Superior temporal gyrus (tissue), 1 donor: Measurements from ENCODE around the gene TPCN2.
A peak's percentile ranks its signal among the peaks of the same experiment; 100 is the strongest.
"Not testable (repeated sequence)": the region's sequence is repeated elsewhere in the genome, so short reads cannot be mapped to it uniquely, and the experiment has no call there.

ENCODE experiments used
- DNase-seq: peaks from one replicate; pipeline ENCODE4 v3.0.0-alpha.2; 2016; ENCODE audit errors: extremely low spot score

Gene TPCN2

DNA sequence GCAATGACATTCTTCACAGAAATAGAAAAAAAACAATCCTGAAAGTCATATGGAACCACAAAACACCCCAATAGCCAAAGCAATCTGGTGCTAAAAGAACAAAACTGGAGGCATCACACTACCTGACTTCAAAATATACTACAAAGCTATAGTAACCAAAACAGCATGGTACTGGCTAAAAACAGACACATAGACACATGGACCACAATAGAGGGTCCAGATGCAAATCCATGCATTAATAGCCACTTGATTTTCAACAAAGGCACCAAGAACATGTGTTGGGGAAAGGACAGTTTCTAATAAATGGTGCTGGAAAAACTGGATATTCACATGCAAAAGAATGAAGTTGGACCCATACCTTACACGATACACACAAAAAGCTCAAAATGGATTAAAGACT, 79.2 kb downstream of the TPCN2 start:
- no peak for DNase-seq

DNA sequence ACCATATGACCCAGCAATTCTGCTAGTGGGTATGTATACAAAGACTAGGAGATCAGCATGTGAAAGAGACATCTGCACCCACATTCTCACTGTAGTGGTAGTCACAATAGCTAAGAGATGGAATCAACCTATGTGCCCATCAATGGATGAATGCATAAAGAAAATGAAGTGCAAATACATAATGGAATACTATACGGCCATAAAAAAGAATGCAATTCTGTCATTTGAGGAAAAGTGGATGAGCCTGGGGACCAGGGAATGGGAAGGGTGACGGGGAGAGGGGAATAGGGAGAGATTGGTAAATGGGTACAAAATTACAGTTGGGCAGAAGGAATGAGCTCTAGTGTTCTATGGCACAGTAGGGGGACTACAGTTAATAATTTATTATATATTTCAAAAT, 80.3 kb downstream of the TPCN2 start:
- DNase-seq = no peak

DNA sequence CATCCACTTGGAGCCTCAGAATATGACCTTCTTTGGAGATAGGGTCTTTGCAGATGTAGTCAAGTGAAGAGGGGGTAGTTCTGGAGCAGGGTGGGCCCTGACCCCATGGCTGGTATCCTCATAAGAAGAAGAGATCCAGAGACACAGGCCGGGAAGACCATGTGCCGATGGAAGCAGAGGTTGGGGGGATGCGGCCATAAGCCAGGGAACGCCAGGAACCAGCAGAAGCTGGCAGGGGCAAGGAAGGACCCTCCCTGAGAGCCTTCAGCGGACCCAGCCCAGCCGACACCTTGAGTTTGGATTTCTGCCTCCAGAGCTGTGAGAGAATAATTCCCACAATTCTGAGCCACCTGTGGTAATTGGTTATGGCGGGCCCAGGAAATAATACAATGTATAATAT, 80.9 kb downstream of the TPCN2 start:
- no peak for DNase-seq

DNA sequence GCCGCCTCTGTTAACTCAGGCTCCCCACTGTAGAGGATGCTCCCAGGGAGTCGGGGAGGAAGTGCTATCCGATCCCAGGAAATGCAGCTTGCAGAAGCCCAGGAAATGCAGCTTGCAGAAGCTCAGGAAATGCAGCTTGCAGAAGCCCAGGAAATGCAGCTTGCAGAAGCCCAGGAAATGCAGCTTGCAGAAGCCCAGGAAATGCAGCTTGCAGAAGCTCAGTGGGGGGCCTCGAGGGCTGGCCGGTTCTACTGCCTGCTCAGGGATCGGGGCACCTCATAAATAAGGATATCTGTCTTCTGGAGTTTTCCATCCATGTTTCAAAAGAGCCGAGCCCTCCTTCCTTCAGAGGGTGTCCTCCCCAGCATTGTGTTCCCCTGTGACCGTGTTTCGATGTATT, 81.9 kb downstream of the TPCN2 start:
- DNase-seq = no peak

DNA sequence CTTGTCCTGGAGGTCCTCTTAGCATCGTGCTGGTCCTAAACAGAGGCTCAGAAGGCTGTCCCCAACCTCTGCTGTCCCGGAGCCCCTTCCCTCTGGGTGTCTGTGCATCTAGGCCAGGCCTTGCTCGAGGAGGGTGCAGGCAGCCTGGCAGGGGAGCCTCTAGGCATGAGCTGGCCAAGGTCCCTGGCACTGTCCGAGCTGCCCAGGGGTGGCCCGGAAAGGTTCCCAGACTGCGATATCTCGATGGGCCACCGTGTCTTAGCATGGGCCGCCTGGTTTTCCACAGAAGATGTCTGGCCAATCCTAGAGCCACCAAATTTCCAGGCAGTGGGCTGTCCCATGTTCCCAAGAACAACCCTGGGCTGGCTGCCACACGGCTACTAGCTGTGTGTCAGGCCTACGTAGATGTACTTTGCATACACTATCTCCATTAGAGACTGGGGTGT, 82.4 kb downstream of the TPCN2 start:
- DNase-seq = no peak

DNA sequence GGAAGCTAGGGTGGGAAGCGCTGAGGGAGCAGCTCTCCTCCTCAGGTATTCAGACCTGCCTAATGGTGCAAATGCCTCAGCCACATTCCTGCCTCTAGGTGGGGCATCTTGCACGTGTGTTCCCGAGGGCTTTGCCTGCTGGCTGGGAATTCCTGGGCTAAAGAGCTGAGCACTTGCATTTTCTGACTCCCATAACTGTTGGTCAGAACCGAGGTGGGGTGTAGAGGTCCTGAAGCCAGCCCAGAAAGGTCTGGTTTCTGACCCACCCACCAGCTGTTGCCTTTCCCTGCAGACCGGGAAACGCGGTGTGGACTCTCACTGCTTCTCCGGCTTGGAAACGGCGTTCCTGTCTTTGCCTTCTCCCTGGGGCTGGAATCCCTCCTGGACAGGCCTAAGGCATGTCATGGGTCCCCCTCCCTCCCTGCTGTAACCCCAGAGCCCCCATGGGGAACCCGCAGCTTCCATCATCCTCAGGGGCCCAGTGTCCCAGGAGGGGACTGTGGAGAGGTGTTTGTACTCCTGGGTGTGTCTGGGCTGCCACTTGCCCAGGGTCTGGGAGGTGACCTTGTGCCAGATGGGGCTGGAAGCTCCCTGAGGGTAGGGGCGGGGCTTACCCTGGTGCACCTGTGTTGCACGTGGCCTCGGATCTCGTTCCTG, 83.0 kb downstream of the TPCN2 start:
- peak; percentile 78 for DNase-seq

DNA sequence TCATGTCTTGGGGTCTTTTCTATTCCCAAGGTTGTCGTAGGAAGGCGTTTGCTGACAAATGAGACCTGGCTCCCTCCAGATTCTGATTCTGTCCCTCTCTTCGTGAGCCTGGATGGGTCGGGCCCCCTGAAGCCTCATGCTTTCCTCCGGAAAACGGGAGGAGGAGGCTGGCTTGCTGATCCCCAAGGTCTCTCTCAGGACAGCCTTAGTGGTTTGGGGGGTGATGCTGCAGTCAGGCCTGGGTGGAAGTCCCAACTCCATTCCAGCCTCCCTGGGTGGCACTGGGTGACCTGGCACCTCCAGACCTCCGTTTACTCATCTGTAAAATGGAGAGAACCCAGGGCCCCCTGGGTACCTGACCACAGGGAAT, 83.6 kb downstream of the TPCN2 start:
- no peak for DNase-seq

DNA sequence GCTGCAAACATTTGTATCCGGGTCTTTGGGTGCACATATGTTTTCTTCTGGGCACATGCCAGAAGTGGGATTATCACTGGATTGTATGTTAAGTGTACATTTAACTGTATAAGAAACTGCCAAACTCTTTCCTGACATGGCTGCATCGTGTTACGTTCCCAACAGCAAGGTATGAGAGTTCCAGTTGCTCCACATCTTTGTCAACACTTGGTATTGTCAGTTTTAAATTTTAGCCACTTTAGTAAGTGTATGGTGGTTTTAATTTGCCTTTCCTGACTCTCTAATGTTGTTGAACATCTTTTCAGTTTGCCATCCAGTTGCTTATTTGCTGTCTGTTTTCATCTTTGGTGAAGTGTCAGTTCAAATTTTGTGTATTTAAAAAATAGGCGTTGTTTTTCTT, 84.5 kb downstream of the TPCN2 start:
- no peak for DNase-seq

DNA sequence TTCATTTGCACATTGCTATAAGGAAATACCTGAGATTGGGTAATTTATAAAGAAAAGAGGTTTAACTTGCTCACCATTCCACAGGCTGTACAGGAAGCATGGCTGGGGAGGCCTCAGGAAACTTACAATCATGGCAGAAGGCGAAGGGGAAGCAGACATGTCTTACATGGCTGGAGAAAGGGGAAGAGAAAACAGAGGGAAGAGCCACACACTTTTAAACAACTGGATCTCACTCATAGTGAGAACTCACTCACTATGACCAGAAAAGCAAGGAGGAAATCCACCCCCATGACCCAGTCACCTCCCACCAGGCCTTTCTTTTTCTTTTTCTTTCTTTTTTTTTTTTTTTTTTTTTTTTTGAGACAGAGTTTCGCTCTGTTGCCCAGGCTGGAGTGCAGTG, 85.5 kb downstream of the TPCN2 start:
- not testable (repeated sequence) for DNase-seq

DNA sequence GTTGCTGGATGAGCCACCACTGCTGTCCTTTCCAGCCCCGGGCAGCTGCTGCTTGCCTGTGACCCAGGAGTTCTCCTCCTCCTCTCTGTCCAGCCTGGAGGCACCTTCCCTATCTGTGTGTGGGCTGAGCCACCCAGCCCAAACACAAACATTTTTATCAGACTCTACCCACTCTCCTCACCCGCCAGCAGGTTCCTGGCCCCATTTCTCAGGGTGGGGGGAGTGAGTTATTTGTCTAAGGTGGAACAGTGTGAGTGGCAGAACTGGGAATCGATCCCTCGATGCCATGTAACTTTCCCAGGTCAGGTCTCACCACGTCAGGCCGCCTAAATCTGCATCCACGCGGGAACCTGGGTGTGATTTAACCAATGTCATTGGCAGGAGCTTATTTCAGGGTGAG, 86.2 kb downstream of the TPCN2 start:
- DNase-seq = no peak

DNA sequence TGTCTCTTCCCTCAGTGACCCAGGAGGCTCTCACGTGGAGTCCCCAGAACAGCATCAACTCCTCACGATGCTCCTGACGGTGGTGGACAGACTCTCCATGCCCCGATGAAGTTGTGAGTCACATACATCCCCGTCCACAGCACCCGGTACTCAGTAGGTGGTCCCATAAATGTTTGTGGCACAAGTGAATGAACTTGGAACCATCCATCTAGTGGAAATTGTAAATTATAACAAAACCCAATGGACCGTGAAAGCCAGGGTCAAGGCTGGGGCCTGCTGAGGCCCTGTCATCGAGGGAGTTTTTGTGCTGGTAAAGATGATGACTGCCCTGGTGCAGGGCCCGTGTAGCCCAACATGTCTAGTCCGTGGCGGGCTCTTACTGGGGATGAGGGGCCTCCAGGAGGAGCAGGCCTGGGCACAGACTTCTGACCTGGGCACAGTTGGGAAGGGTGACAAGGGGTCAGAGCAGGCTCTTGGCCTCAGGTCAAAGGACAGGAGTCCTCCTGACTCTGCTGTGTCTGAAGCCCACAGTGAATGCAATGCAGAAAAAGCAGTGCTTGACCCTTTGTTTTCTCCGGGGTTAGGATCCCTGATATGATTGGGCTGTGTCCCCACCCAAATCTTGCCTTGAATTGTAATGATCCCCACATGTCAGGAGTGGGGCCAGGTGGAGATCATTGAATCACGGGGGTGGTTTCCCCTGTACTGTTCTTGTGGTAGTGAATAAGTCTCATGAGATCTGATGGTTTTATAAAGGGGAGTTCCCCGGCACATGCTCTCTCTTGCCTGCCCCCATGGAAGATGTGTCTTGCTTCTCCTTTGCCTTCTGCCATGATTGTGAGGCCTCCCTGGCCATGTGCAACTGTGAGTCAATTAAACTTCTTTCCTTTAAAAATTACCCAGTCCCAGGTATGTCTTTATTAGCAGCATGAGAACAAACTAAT, 87.0 kb downstream of the TPCN2 start:
- no peak for DNase-seq

DNA sequence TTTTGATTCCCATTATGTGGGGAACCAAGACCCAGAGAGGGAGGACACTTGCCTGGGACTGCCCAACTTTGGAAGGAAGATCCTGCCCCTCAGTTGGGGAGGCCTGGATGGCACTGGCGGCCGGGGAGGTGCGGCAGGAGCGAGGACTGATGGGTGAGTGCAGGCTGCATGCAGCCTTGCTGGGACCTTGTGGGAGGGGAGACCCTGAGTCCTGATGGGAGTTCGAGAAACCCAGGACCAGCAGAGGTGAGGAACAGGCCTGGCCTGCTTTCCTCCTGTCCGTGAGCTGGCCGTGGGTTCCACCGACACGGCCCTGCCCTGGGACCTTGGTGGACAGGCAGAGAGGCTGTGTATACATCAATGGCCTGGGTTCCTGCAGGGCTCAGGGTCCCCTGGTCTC, 87.7 kb downstream of the TPCN2 start:
- DNase-seq = no peak

DNA sequence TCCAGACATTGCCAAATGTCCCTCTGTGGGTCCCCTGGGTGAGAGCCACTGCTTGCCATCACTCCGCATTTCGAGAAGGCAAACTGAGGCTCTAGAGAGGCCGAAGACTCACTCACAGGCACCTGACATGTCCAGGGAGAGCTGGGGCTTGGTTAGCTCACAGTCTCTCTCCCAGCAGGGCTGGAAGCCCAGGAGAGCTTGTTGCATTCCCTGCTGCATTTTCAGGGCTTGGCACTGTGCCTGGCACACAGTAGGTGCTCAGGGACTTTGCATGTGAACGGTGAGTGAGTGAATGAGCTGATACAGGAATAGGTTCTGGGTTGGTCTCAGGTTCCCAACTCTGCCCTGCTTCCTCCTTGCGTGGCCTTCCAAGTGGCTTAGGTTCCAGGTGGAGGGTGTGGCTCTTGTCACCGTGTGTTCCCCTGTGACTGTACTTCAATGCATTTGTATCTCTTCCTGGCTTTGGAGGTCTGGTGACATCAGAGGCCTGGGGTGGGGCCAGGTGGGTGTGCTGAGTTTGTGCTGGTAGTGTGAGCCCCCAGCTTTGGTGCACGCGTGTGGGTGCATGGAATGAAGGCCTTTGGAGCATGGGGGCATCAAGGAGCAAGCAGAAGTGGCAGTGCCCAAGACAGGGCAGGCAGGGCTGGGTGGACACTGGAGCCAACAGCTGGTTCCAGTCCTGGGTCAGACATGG, 88.6 kb downstream of the TPCN2 start:
- DNase-seq = no peak

DNA sequence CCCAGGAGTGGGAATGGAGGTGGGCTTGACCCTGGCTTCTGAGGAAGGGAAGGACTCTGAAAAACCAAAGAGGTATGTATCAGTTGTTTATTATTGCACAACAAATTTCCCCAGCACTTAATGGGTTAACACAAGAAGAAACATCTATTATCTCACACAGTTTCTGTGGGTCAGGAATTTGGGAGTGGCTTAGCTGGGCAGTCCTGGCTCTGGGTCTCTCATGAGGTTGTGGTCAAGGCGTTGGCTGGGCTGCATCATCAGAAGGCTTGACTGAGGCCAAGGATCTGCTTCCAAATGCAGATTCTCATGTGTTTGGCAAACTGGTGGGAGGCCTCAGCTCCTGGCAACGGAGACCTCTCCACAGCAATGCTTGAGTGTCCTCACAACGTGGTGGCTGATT, 89.5 kb downstream of the TPCN2 start:
- no peak for DNase-seq

DNA sequence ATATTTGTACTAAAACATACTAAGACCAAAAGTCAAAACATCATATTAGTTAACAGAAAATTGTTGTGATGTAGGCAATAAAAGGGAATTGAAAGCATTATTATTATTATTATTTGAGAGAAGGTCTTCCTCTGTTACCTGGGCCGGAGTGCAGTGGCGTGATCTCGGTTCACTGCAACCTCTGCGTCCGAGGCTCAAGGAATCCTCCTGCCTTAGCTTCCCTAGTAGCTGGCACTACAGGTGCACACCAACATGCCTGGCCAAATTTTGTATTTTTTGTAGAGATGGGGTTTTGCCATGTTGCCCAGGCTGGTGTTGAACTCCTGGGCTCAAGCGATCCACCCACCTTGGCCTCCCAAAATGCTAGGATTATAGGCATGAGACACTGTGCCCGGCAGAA, 91.4 kb downstream of the TPCN2 start:
- not testable (repeated sequence) for DNase-seq

DNA sequence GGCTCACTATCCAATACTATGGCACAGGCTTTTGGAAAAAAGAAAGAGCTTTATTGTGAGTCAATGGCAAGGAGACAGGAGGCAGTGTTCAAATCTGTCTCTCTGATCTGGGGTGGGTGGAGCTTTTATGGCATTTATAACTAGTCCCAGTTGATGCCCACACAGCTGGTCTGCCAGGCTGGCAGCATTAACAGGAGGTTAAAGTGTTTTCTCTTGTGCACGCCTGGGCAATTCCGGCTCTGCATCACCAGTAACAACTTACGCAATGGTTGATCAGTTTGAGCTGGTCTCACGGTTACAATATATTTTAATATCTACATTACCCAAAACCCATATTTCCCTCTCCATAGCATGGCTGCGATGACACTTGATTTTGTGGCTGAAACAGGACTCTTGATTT, 91.9 kb downstream of the TPCN2 start:
- no peak for DNase-seq

DNA sequence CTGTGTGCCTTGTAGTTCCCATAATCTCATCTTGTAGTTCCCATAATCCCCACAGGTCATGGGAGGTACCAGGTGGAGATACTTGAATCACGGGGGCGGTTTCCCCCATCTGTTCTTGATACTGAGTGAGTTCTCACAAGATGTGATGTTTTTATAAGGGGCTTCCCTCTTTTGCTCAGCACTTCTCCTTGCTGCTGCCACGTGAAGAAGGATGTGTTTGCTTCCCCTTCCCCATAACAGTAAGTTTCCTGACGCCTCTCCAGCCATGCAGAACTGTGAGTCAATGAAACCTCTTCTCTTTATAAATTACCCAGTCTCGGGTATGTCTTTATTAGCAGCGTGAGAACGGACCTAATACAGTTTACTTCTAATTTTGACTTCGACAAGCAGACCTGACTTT, 93.0 kb downstream of the TPCN2 start:
- DNase-seq = no peak

DNA sequence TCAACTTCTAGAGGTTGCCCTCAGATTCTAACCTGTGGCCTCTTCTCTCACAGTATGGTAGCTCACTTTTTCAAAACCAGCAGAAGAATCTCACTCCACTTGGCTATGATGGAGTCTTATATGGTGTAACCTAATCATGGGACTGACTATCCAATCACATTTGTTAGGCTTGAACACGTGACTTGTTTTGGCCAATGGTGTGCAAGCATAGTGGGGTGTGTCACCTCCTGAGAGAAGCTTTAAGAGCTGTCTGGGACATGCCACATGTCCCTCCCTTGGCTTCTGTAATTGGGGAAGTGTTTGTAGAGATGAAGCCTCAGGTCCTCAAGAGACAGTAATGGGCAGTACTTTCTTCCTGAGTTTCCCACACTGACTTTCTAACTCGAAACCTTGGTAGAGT, 94.2 kb downstream of the TPCN2 start:
- DNase-seq = no peak

DNA sequence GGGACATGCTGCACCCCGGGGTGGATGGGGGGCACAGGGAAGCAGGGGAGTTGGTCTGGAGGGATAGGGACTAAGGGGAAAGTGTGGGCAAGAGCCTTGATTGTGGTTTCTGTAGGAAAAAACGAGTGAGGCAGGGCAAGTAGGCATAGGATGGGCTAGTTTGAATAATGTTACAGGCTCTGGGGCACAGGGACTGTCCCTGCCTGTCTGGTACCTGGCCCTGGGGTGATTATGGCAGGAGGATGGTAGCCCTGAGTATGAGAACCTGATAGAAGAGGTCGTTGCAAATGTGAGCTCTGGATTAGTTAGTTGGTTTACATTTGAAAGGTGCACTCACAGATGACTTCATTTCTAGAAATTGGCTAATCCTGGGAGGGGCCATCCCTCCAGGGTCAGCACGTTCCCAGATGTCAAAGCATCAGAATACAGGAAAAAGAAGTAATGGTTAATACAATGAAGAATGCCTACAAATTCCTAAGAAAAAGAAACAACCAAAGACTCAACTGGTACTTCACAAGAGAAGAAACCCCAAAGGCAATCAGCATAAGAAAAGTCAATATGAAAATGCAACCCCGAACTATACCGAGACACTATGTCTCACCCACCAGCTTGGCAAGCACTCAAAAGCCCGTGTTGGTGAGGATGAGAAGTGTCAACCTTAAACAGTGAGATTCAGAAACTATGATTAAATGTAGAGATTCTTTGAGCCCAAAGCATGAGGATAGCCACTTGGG, 95.8 kb downstream of the TPCN2 start:
- DNase-seq = no peak

DNA sequence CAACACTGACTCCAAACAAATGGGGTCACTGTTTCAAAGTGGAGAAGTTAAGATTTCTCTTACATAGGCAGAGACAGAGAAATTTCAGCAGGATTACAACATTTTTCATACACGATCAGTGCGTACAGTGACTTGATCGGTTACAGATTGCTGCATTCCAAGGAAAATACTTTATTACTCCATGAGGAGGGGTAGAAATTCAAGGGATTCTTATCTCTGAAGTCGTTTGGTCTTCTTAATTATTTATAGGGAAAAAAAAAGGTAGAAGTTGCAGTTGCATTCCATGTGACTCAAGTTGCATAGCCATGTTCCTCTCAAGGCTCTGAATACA, 96.3 kb downstream of the TPCN2 start:
- no peak for DNase-seq

DNA sequence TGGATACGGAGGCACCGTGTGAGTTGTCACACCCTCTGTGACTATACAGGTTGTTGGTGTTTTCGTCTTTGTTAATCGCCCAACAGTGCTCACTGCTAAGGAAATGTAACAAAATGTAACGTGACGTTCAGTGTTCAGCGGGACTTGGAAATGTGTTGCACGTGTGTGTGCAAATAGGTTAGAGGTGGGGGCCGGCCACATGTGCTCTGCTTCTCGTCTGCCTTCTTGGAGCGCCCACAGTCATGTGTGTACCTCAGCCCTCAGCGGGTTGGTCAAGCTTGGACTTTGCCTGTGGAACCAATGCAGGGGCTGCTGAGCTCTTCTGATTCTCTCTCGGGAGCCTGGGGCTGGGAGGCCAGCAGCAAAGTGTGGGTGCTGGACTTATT, 99.6 kb downstream of the TPCN2 start:
- DNase-seq = no peak

DNA sequence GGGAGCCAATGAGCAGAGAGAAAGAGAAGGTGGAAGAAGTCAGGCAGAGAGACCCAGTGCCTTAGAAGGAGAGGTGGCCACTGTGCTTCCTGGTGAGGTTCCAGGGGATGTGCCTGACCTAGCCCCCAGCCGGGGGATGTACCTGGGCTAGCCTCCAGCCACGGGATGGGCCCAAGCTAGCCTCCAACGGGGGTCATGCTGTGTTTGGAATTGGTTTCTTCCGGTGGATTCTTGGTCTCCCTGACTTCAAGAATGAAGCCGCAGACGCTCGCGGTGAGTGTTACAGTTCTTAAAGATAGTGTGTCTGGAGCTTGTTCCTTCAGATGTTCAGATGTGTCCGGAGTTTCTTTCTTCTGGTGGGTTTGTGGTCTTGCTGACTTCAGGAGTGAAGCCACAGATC, 100.1 kb downstream of the TPCN2 start:
- no peak for DNase-seq
